HepG2 (cell line): ENCODE measurements around the gene RING1. TPM values are rescaled to one million over a fixed set of nuclear protein-coding genes. Genes with fewer than 3 reads are reported as not detected.

Experiments
- ARNTL ChIP-seq: sonication (generic); formaldehyde crosslinking; IDR thresholded peaks from 2 replicates; pipeline ENCODE4 v1.4.0; 2020; ENCODE audit warnings: mild to moderate bottlenecking, missing genetic modification reagents
- DPF2 ChIP-seq: sonication (generic); formaldehyde crosslinking; IDR thresholded peaks from 2 replicates; pipeline ENCODE4 v1.4.0; 2020; ENCODE audit warnings: mild to moderate bottlenecking, low read depth, missing genetic modification reagents, borderline replicate concordance
- ETV5 ChIP-seq: IDR thresholded peaks from 2 replicates; pipeline ENCODE4 v1.6.1; 2018; ENCODE audit warnings: missing biosample characterization, missing genetic modification reagents, inconsistent platforms, borderline replicate concordance
- HDAC2 ChIP-seq: sonication (generic); formaldehyde crosslinking; IDR thresholded peaks from 2 replicates; pipeline ENCODE4 v1.4.0; 2020; ENCODE audit warnings: missing genetic modification reagents
- MAZ ChIP-seq, 2 experiments: sonication (generic) in 1 of 2; formaldehyde crosslinking in 1 of 2; IDR thresholded peaks; 2 replicates each; pipeline versions ENCODE4 v1.5.0 to v1.6.1; 2012 to 2020; ENCODE audit warnings: low read depth in 2 of 2, mild to moderate bottlenecking in 2 of 2, borderline replicate concordance in 1 of 2, improper control_type of control experiment in 1 of 2, low read length in 1 of 2, missing genetic modification reagents in 1 of 2, moderate library complexity in 1 of 2
- MTA3 ChIP-seq: sonication (generic); formaldehyde crosslinking; IDR thresholded peaks from 2 replicates; pipeline ENCODE4 v1.4.0; 2020; ENCODE audit warnings: missing genetic modification reagents
- MTF2 ChIP-seq: sonication (generic); formaldehyde crosslinking; IDR thresholded peaks from 2 replicates; pipeline ENCODE4 v1.5.0; 2020; ENCODE audit warnings: missing genetic modification reagents, borderline replicate concordance
- MYC ChIP-seq: sonication (generic); formaldehyde crosslinking; IDR thresholded peaks from 2 replicates; pipeline ENCODE4 v1.9.0; 2021; ENCODE audit warnings: missing genetic modification reagents, borderline replicate concordance
- PHB2 ChIP-seq: fragments of 450-650 bp; IDR thresholded peaks from 2 replicates; pipeline ENCODE4 v1.6.1; 2018; ENCODE audit not compliant: partially characterized antibody
- PHF8 ChIP-seq: sonication (generic); formaldehyde crosslinking; IDR thresholded peaks from 2 replicates; pipeline ENCODE4 v1.5.0; 2020; ENCODE audit warnings: missing genetic modification reagents
- SIN3A ChIP-seq: IDR thresholded peaks from 2 replicates; pipeline ENCODE4 v1.6.1; 2011; ENCODE audit warnings: low read depth, mild to moderate bottlenecking, control low read depth, low read length, borderline replicate concordance
- SP5 ChIP-seq: IDR thresholded peaks from 2 replicates; pipeline ENCODE4 v1.6.1; 2016; ENCODE audit warnings: low read depth, borderline replicate concordance
- THAP8 ChIP-seq: sonication (generic); formaldehyde crosslinking; IDR thresholded peaks from 2 replicates; pipeline ENCODE4 v1.5.1; 2020; ENCODE audit warnings: missing genetic modification reagents, mild to moderate bottlenecking, borderline replicate concordance
- ZBTB40 ChIP-seq, 2 experiments: fragments of 450-650 bp in 1 of 2; sonication (generic) in 1 of 2; formaldehyde crosslinking in 1 of 2; IDR thresholded peaks; 2 replicates each; pipeline versions ENCODE4 v1.6.1 to v1.8.0; 2016 to 2022; ENCODE audit warnings: antibody characterized with exemption in 1 of 2, mild to moderate bottlenecking in 1 of 2, missing genetic modification reagents in 1 of 2
- ZC3H13 ChIP-seq: sonication (generic); formaldehyde crosslinking; IDR thresholded peaks from 2 replicates; pipeline ENCODE4 v1.8.1; 2023; ENCODE audit warnings: mild to moderate bottlenecking, missing genetic modification reagents, moderate library complexity
- ZKSCAN5 ChIP-seq: sonication (generic); formaldehyde crosslinking; IDR thresholded peaks from 2 replicates; pipeline ENCODE4 v1.5.1; 2020; ENCODE audit warnings: mild to moderate bottlenecking, missing genetic modification reagents
- ZNF343 ChIP-seq: sonication (generic); formaldehyde crosslinking; IDR thresholded peaks from 2 replicates; pipeline ENCODE4 v1.4.0; 2020; ENCODE audit warnings: mild to moderate bottlenecking, missing genetic modification reagents
- ZNF724P ChIP-seq: sonication (generic); formaldehyde crosslinking; IDR thresholded peaks from 2 replicates; pipeline ENCODE4 v1.8.0; 2022; ENCODE audit warnings: missing genetic modification reagents, borderline replicate concordance
- ZNF747 ChIP-seq: sonication (generic); formaldehyde crosslinking; IDR thresholded peaks from 2 replicates; pipeline ENCODE4 v1.8.1; 2023; ENCODE audit warnings: missing genetic modification reagents, mild to moderate bottlenecking, borderline replicate concordance
- ZNF772 ChIP-seq: sonication (generic); formaldehyde crosslinking; IDR thresholded peaks from 2 replicates; pipeline ENCODE4 v1.5.0; 2020; ENCODE audit warnings: mild to moderate bottlenecking, missing genetic modification reagents
- ZSCAN20 ChIP-seq: sonication (generic); formaldehyde crosslinking; IDR thresholded peaks from 2 replicates; pipeline ENCODE4 v1.4.0; 2020; ENCODE audit warnings: missing genetic modification reagents, mild to moderate bottlenecking, borderline replicate concordance
- polyA plus RNA-seq, 8 experiments: library from polyadenylated mRNA; depleted of rRNA in 3 of 8; stranded (reverse) in 7 of 8; unstranded in 1 of 8; fragments of >200 nt; fragmentation: Illumina TruSeq in 4 of 8; extraction: Trizol in 4 of 8; gene quantifications; 2 replicates each; pipeline versions ENCODE4 v1.2.1 to v1.2.3, GENCODE V29; 2011 to 2016; ENCODE audit warnings: low read depth in 4 of 8, missing spikeins in 1 of 8, mixed read lengths in 1 of 8; ENCODE audit not compliant: insufficient read depth in 1 of 8
- total RNA-seq, 5 experiments: library from RNA; depleted of rRNA; stranded (reverse); fragments of >200 nt; fragmentation: Illumina TruSeq; extraction: Trizol; gene quantifications; 2 replicates each; pipeline ENCODE4 v1.2.3, GENCODE V29; 2016; ENCODE audit warnings: low read depth in 1 of 5

The RING1 gene
- total and polyA plus RNA-seq, 2 of the 13 experiments (the other 11 are each of a cell fraction or from before 2014, with no cell fraction given), result 23.9 to 33.6 TPM

- peak; percentile 87 for TF ChIP-seq SIN3A
- TF ChIP-seq MTF2 (CRISPR knock-in tag), result no peak
- 0 out of 2 replicates have a peak, but pooled peaks have one; percentile 35 for TF ChIP-seq ZKSCAN5 (CRISPR knock-in tag)
- TF ChIP-seq ETV5 (CRISPR knock-in tag), result peak; percentile 86
- TF ChIP-seq ZNF747 (CRISPR knock-in tag), result peak; percentile 88; the same call in 1 of the 2 replicates
- 0 out of 2 replicates have a peak, but pooled peaks have one; percentile 13 for TF ChIP-seq ZNF724P (CRISPR knock-in tag)
- peak; percentile 72 for TF ChIP-seq PHF8 (CRISPR knock-in tag)
- TF ChIP-seq DPF2 (CRISPR knock-in tag), result no peak
- TF ChIP-seq MTA3 (CRISPR knock-in tag), result no peak
- no peak for TF ChIP-seq ZBTB40 (IDR thresholded peaks at IDR 0.05)
- TF ChIP-seq ZBTB40 (CRISPR knock-in tag; IDR thresholded peaks at IDR 0.05), result peak; percentile 84; the same call in 1 of the 2 replicates
- peak; percentile 52; the same call in 1 of the 2 replicates for TF ChIP-seq HDAC2
- no peak for TF ChIP-seq THAP8 (CRISPR knock-in tag)
- no peak; the same call in 1 of the 2 replicates for TF ChIP-seq ZNF343 (CRISPR knock-in tag)
- TF ChIP-seq MYC (CRISPR knock-in tag), result peak; percentile 80; the same call in 1 of the 2 replicates
- TF ChIP-seq ZC3H13, result peak; percentile 75
- peak; percentile 90 for TF ChIP-seq ARNTL
- TF ChIP-seq ZNF772 (CRISPR knock-in tag), result peak; percentile 51; the same call in 1 of the 2 replicates
- peak; percentile 98 for TF ChIP-seq MAZ (IDR thresholded peaks at IDR 0.05; ENCODE audit: borderline replicate concordance, low read depth, low read length)
- no peak for TF ChIP-seq MAZ (CRISPR knock-in tag; IDR thresholded peaks at IDR 0.05; ENCODE audit: low read depth)
- no peak for TF ChIP-seq ZSCAN20 (CRISPR knock-in tag)
- TF ChIP-seq SP5, result peak; percentile 97
- TF ChIP-seq PHB2, result no peak
Observed at GRCh38 chr6:33199687-33200218, 8.5 kb upstream of the RING1 start (continued).
